Measurements from ENCODE around the gene ZNF800. TPM values are rescaled to one million over a fixed set of nuclear protein-coding genes. Genes with fewer than 3 reads are reported as not detected.

ZNF800 gene
- total and polyA plus RNA-seq, 10 donors: 8.8 to 54.0 (median 41.1) TPM

DNA sequence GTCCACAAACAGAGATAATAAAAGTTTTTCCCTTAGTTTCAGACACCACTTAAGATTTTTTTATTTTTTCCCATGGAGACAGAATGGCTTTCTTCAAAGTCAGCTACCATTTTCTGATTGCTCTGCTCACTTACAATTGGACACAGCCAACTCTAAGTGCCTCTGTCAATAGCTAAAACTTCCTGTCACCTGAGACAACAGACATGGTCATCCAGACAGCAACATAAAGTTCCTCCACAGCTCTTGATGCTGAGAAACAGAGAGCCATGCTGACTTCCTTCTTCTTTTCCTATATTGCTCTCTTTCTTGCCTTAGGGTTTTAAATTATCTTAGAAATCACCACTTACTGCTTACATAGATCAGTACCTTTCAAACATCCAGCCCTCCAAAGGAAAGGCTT lies 12.0 kb downstream of the ZNF800 start:
- TF ChIP-seq POLR2AphosphoS5 (IDR thresholded peaks at IDR 0.05): no peak
- TF ChIP-seq POLR2A (IDR thresholded peaks at IDR 0.05): no peak
- no peak for TF ChIP-seq CTCF (IDR thresholded peaks at IDR 0.05 in 8 of 11, conservative IDR thresholded peaks at IDR 0.05 in 3 of 11)
- DNase-seq: no peak
- Histone ChIP-seq H3K36me3 (peaks cover 0 to 73% (median 13%) of the 10 kb centered on the region in 6 donors), H3K27ac (no peak overlapping the region), H3K27me3 (replicated peaks in 1 of 7) (no peaks in the 10 kb centered on the region), H3K4me3 (no peak overlapping the region), H3K9me3 (no peaks in the 10 kb centered on the region), H3K4me1 (peaks cover 18 to 88% (median 59%) of the 10 kb centered on the region in 6 donors)
- intact Hi-C loops (cut with DNase I; ENCODE audit: low total_unique reads): no loop called here

- no peak overlapping the region for H3K4me3 ChIP-seq
- DNase-seq: no peak
- intact Hi-C loops (cut with DNase I; ENCODE audit: low total_unique reads): no loop called here
- H3K9me3 ChIP-seq: no peaks in the 10 kb centered on the region
- no peak overlapping the region for H3K27ac ChIP-seq
- TF ChIP-seq CTCF (IDR thresholded peaks at IDR 0.05 in 8 of 11, conservative IDR thresholded peaks at IDR 0.05 in 3 of 11) (no peak), POLR2A (IDR thresholded peaks at IDR 0.05) (no peak), POLR2AphosphoS5 (IDR thresholded peaks at IDR 0.05) (no peak)
- H3K36me3 ChIP-seq: peaks cover 1 to 73% (median 11%) of the 10 kb centered on the region in 6 donors
- peaks cover 18 to 79% (median 57%) of the 10 kb centered on the region in 6 donors for H3K4me1 ChIP-seq
- WGBS, 5 donors: 85 to 100% (median 98%) methylated on average over 2 of the region's 2 CpGs
- H3K27me3 ChIP-seq (replicated peaks in 1 of 7): no peaks in the 10 kb centered on the region
These were observed 12.9 kb downstream of the ZNF800 start for GRCh38 chr7:127379642-127380041.

- Histone ChIP-seq H3K27me3 (replicated peaks in 1 of 7) (no peaks in the 10 kb centered on the region), H3K4me1 (peaks cover 14 to 68% (median 50%) of the 10 kb centered on the region in 6 donors), H3K9me3 (no peaks in the 10 kb centered on the region), H3K4me3 (no peak overlapping the region), H3K36me3 (peaks cover 3 to 73% (median 21%) of the 10 kb centered on the region in 6 donors), H3K27ac (no peak overlapping the region)
- intact Hi-C loops (cut with DNase I; ENCODE audit: low total_unique reads): no loop called here
- 71 to 92% (median 79%) methylated on average over 1 of the region's 1 CpG for WGBS, 5 donors
- DNase-seq: no peak
- TF ChIP-seq CTCF (IDR thresholded peaks at IDR 0.05 in 8 of 11, conservative IDR thresholded peaks at IDR 0.05 in 3 of 11) (no peak), POLR2AphosphoS5 (IDR thresholded peaks at IDR 0.05) (no peak), POLR2A (IDR thresholded peaks at IDR 0.05) (no peak)
These were observed 14.0 kb downstream of the ZNF800 start for GRCh38 chr7:127378537-127378936.

DNA sequence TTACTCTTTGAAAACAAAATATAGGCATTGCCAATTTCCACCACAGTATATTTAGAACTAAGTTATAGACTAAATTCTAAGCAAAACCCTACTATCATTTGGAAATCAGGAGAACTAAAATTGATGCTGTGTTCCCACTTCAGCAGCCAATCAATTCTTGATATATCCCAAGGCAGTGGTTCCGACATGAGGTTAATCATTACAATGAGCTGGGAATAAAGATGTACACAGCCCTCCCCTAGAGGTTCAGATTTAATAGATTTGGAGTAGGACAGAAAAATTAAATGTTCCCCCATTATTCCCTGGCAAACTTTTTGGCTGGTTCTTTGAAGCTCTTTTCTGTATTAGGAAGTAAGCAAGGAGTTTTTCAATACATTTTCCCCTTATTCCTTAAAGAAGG lies 15.1 kb downstream of the ZNF800 start:
- WGBS, 5 donors: 0 to 50% (median 36%) methylated on average over 1 of the region's 1 CpG
- Histone ChIP-seq H3K4me3 (no peak overlapping the region), H3K4me1 (peaks cover 6 to 57% (median 39%) of the 10 kb centered on the region in 6 donors), H3K27ac (no peak overlapping the region), H3K9me3 (no peaks in the 10 kb centered on the region), H3K27me3 (replicated peaks in 1 of 7) (no peaks in the 10 kb centered on the region), H3K36me3 (peaks cover 3 to 73% (median 30%) of the 10 kb centered on the region in 6 donors)
- TF ChIP-seq CTCF (IDR thresholded peaks at IDR 0.05 in 8 of 11, conservative IDR thresholded peaks at IDR 0.05 in 3 of 11) (no peak), POLR2AphosphoS5 (IDR thresholded peaks at IDR 0.05) (no peak), POLR2A (IDR thresholded peaks at IDR 0.05) (no peak)
- intact Hi-C loops (cut with DNase I; ENCODE audit: low total_unique reads): no loop called here
- no peak for DNase-seq

Measured in spleen (tissue), 11 donors.